HG02981 (cell line): ENCODE results near the gene COX6B2.
"Not testable (repeated sequence)": the region's sequence is repeated elsewhere in the genome, so short reads cannot be mapped to it uniquely, and the experiment has no call there.

Source experiments
- ATAC-seq: cut with Tn5 transposase; IDR thresholded peaks from one replicate; pipeline ENCODE4 v1.9.1; 2021; ENCODE audit warnings: mild to moderate bottlenecking, moderate library complexity; ENCODE audit not compliant: unreplicated experiment

The COX6B2 gene

DNA sequence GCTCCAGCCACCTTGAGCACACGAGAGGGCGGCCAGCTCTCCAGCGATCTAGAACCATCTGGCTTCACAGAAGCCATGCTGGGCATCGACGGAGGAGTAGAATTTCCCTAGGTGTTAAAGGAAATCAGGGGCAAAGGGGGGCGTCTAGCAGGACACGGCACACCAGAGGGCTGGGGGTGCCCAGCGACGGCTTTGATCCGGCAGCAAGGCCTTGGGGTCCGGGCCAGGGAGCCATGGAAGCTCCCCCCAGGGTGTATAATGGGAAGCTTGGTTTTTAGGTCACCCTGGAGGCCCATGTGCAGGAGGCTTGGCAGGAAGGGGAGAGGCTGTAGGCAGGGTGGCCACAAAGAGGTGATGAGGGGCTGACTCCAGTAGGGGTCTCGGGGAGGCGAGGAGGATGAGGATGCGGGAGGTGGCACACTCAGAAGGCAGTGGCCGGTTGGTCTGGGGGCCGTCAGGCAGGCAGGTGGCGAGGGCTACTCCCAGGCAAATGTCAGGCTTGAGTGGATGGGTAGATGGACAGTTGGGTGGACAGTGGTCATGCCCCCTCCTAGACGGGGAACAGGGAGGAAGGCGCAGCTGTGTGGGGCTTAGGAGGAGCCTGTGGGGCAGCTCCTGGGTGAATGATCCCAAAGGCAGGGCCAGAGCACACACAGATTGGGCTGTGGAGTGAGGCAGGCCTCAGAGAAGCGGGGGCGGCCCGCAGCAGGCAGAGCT, 9.3 kb downstream of the COX6B2 start:
- ATAC-seq: no peak

- no peak for ATAC-seq
Observed at GRCh38 chr19:55344444-55344843, 10.1 kb downstream of the COX6B2 start.

DNA sequence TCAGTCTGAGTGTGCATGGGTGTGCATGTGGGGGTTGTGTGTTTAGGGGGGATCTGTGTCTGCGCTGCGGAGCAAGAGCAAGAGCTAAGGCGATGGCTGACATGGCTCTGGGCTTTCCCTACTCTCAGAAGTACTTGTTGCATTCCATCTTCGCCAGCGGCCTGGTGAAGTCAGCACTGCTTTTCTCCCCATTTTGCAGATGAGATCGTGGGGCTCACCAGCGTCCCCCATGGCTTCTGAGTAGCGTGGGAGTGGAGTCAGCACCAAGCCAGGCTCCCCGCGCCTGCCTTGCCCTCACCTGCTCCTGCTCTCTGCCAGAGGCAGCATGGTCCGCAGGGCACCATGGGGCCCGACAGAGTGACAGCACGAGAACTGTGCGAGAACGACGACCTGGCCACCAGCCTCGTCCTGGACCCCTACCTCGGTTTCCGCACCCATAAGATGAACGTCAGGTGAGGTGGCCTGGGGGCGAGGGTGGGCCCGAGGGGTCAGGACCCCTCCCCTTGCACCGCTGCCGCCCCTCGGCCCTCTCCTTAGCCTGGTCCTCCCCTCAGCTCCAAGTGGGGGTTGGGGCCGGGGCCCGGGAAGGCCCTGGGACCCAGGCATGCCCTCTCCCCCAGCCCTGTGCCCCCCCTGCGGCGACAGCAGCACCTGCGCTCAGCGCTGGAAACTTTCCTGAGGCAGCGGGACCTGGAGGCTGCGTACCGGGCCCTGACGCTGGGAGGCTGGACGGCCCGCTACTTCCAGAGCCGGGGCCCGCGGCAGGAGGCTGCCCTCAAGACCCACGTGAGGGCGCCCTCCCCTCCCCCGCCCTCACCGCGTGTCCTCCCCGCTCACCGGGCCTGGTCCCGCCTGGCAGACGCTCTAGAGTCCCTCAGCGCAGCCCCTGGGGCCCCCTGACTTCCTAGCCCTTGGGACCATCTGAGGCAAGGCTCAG, 12.7 kb downstream of the COX6B2 start:
- ATAC-seq: no peak

- ATAC-seq: no peak
Observed at GRCh38 chr19:55341171-55341588, 13.3 kb downstream of the COX6B2 start.

GRCh38 chr19:55340784-55341147, 13.8 kb downstream of the COX6B2 start:
- ATAC-seq: no peak

DNA sequence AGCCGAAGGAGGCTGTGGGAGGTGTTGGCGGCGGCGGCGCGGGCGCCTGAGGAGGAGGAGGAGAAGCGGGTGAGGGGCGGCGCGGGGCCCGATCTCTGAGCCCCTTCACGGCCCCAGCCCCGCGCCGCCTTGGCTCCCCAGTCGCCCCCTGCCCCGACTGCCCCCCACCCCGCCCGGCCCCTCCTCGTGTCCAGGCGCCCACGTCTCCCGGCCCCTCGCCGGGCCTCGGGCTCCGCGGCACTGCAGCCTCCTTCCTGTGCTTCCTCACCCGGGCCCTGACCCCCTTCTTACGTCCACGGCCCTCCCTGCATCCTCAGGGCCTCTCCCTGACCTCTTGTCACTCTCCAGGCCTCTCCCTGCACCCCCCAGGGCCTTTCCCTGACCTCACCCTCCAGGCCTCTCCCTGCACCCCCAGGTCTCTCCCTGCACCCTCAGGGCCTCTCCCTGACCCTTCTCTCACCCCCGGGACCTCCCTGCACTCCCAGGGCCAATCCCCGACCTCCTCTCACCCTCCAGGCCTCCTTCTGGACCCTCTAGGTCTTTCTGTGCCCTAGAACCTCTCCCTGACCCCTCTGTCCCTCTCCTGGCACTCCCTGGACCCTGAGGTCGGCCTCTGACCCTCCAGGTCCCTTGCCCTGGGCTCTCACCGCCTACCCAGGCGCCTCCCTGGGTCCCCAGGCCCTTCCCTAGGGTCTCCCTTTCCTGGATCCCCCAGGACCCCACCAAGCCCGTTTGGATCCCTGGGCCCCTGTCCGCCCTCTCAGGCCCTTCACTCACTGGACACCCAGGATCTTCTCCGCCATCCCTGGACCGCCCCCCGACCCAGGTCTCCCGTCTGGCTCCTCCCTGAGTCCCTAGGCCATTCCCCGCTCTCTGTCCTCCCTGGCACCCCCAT, 14.4 kb downstream of the COX6B2 start:
- ATAC-seq: no peak

DNA sequence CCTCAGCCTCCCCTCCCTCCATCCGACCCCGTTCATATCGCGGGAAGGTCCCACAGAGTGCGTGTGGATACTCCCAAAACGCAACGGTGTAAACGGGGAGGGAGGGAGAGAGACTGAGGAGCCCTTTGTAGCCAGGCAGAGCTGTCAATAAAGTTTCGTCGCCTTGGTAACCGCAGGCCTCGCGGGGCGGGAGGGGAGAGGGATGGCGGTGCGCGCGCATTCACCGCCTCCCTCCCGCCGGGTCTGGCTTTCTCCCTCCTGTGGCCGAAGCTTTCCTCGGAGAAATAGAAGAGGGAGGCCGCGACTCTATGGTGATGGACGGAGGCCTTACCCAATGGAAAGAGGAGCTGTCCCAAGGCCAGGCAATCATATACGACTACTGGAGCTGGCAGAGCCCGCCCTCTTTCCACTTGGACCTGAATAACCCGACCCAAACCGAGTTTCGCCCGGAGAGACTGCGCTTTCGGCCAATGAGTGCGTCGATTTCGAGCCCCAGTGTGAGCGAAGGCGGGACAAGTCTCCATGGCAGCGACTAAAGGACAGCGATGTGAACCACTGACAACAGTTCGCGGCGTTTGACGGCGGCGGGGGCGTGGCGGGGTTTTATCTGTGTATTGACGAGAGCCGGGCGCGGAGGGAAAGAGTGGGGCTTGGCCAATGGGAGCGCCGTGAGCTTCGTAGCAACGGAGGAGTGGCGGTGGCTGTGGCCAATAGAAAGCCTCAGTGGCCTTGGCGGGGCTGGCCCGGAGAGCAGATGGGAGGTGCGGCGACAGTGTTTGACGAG, 15.2 kb downstream of the COX6B2 start, which contains the start of gene KMT5C:
TSS of gene KMT5C (plus strand) at position 772 of the 784 bp plus-strand sequence. CDS start 2,061 bp downstream, outside the sequence.
- peak; percentile 76 for ATAC-seq

DNA sequence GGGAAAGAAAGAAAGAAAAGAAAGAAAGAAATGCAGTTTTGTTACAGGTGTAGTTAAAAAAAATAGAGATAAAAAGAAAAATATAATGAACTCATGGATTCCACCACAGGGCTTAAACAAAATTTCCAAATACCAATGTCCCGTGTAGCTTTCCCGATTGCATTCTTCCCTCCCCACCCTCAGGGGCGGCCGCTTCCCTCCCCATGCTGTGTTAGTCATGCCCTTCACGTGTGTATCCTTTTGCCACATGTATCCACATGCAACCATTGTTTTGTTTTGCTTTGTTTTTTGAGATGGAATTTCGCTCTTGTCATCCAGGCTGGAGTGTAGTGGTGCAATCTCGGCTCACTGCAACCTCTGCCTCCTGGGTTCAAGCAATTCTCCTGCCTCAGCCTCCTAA, 18.4 kb downstream of the COX6B2 start:
- no peak for ATAC-seq

GRCh38 chr19:55333870-55334269, 20.6 kb downstream of the COX6B2 start:
- ATAC-seq: no peak

DNA sequence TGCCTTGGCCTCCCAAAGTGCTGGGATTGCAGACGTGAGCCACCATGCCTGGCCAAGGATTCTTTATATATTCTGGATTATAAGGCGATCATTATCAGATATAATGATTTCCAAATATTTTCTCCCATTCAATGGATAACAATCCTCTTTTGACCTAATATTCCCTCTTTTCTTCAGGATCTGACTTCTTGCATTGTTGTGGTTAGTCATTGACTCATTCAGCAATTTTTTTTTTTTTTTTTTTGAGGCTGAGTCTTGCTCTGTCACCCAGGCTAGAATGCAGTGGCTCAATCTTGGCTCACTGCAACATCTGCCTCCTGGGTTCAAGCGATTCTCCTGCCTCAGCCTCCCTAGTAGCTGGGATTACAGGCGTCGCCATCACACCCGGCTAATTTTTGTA, 24.7 kb downstream of the COX6B2 start:
- ATAC-seq: not testable (repeated sequence)

- not testable (repeated sequence) for ATAC-seq
Observed at GRCh38 chr19:55328774-55329318, 25.7 kb downstream of the COX6B2 start.

DNA sequence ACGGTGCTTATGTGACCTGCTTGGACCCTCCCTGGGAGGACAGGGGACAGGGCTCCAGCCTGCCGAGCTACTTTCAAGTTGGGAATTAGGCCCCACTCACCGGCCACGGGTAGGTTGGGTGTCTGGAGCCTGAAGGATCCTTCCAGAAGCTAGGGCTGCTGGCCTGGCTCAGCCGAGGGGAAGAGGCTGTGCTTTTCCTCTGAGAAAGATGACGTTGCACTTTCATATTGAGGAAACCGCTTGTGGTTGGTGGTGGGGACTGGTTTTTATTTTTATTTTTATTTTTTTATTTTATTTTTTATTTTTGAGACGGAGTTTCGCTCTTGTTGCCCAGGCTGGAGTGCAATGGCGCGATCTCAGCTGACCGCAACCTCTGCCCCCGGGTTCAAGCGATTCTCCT, 29.3 kb downstream of the COX6B2 start, which contains the start of gene TMEM150B:
TSS of gene TMEM150B (minus strand) at position 170 of the 400 bp plus-strand sequence. CDS start 4,305 bp downstream, outside the sequence.
- ATAC-seq: no peak

DNA sequence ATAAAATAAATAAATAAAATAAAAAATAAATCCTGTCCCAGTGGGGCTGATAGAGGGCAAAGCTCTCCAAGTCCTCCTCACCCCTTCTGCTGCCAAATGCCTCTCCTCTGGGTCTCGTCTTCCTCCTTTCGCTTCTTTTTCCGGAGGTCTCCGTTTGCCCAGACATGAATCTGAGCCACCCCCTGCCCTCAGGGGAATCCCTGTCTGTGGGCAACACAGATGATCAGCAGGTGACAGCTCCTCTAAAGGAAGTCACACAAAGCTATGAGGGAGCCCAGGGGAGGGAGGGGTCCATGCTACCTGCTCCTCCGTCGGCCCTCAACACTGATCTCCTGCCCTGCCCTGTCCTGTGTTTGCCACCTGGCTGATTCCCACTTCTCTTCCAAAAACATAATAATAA, 29.9 kb downstream of the COX6B2 start:
- ATAC-seq: no peak

DNA sequence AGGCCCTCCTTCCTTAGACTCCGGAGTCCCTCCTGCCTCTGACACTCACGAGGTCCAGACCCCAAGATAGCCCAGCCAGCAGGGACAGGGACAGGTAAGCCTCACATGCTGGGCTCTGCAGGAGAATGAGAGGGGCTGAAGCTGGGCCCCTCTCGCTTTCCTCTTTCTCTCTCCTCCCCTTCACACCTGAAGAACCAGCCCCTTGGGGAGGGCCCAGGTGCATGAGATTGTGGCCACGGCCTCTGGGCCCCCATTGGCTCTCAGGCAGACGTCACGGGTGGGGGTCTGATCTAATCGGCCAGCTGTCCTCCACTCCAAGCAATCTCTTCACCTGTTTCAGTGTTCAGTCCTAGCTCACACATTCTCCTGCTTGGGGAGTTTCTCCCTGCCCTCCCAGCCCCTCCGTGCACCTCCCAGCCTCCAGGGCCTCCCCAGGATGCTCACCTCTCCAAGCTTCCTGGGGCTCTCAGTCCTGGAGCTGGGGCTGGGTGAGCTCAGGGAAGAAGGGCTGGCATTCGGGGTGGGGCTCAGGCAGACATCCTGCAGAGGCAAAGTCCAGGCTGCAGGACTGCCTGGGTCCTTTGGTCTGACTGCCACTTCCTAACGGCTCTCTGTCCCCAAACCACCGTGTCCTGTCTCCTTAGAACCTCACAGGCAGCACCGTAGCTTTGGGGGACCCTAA, 32.2 kb downstream of the COX6B2 start:
- ATAC-seq: no peak

DNA sequence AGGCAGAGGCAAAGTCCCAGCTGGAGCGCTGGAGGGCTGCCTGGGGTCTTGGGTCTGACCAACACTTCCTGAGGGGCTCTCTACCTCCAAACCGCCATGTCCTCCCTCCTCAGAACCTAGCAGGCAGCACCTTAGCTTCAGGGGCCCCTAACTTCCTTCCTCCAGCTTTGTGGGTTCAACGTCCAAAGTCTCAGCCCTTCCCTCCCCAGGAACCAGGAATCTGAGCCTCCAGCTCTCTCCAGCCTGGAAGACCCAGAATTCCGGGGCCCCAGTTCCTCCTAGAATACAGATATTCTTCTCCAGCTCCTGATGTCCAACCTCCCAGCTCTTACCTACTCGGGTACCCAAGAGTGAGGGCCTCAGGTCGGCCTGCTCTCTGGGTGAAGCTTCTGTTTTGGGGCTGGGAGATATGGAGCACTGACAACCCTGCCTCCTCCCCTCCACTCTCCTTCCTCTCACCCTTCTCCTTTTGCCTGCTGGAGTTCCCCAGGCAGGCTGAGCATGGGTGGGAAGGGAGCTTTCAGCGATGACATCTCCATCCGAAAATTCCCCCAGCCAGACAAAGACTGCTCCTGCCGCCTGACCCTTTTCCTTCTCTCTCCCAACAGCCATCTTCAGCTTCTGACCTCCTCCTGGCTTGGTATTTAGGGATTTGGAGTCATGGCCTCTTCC, 32.9 kb downstream of the COX6B2 start:
- ATAC-seq: no peak

DNA sequence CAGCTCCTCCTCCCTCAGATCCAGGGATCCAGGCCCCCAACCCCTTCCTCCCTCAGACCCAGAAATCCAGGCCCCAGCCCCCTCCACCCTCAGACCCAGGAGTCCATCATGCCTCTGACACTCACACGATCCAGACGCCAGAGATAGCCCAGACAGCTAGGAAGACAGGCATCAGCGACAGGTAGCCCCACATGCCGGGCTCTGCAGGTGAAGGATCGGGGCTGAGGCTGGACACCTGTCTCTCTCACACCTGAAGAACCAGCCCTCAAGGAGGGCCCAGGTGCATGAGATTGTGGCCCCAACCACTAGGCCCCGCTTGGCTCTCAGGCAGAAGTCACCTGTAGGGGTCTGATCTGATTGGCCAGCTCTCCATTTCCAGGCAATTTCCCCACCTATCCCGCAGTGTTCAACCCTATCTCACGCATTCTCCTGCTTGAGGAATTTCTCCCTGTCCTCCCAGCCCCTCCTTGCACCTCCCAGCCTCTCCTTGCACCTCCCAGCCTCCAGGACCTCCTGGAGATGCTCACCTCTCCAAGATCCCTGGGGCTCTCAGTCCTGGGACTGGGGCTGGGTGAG, 33.6 kb downstream of the COX6B2 start:
- no peak for ATAC-seq

DNA sequence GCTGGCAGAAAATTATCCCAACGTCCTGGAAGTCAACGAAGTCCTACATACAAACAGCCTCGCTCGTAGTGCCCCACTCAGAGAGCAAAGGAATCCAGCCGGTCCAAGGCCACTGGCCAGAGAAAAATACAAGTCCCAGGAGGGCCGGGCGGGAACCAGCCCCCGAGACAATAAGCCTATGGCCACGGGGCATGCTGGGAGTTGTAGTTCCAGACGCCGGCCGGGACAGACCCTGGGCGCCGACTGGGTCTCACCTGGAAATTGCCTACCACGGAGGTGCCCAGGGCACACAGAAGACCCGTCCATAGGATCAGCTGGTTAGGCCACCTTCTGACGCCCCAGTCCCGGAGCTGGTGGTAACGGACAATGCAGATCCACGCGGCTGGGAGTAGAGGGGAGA, 34.7 kb downstream of the COX6B2 start:
- no peak for ATAC-seq

GRCh38 chr19:55316646-55317045, 37.9 kb downstream of the COX6B2 start:
- ATAC-seq: no peak
